ENCODE results near the gene COA1. TPM values are rescaled to one million over a fixed set of nuclear protein-coding genes. Genes with fewer than 3 reads are reported as not detected.
"Not testable (repeated sequence)": the region's sequence is repeated elsewhere in the genome, so short reads cannot be mapped to it uniquely, and the experiment has no call there.

COA1 gene
- 100 to 1,000 TPM; 104 to 144 TPM for total RNA-seq
- 115 TPM for polyA plus RNA-seq (2013, experiment 1 of 2)
- polyA plus RNA-seq (2013, experiment 2 of 2): 119 TPM
- long read RNA-seq, experiment 1, transcript COA1-201 (6 exons, 927 nt): major isoform, 24 of 72 reads
- long read RNA-seq, experiment 1, transcript COA1-203 (5 exons, 2,448 nt): minor isoform, 6 of 72 reads
- long read RNA-seq, experiment 1, partial matches to known transcripts: 18 of 72 reads
- long read RNA-seq, experiment 1, other reads (novel, unspliced or antisense): 20 of 72 reads
- long read RNA-seq, experiment 2, transcript COA1-201 (6 exons, 927 nt): major isoform, 26 of 78 reads
- long read RNA-seq, experiment 2, transcript COA1-210 (7 exons, 1,520 nt): minor isoform, 7 of 78 reads
- long read RNA-seq, experiment 2, partial matches to known transcripts: 21 of 78 reads
- long read RNA-seq, experiment 2, other reads (novel, unspliced or antisense): 21 of 78 reads
- long read RNA-seq, experiment 3, transcript COA1-201 (6 exons, 927 nt): major isoform, 36 of 89 reads
- long read RNA-seq, experiment 3, partial matches to known transcripts: 14 of 89 reads
- long read RNA-seq, experiment 3, other reads (novel, unspliced or antisense): 27 of 89 reads
- long read RNA-seq, experiment 4, transcript COA1-210 (7 exons, 1,520 nt): minor isoform, 10 of 276 reads
- long read RNA-seq, experiment 4, transcript COA1-201 (6 exons, 927 nt): major isoform, 136 of 276 reads
- long read RNA-seq, experiment 4, transcript COA1-202 (7 exons, 1,085 nt): minor isoform, 6 of 276 reads
- long read RNA-seq, experiment 4, partial matches to known transcripts: 39 of 276 reads
- long read RNA-seq, experiment 4, other reads (novel, unspliced or antisense): 81 of 276 reads

GRCh38 chr7:43729214-43729923, at the start of gene COA1:
COA1 (minus strand) TSS chr7:43729523; CDS start chr7:43648614, 80,909 bp downstream.
- WGBS, 2 experiments (ENCODE audit: insufficient coverage in 1 of 2, insufficient read length in 1 of 2): 0 to 1% methylated on average over 39 to 66 of the region's 66 CpGs
- no peaks in the 10 kb centered on the region for H3K9me3 Mint-ChIP-seq
- H3K27ac ChIP-seq (ENCODE audit: low read depth, low read length): peak within 1 kb of the TSS; percentile 66
- peaks cover 2% of the 10 kb centered on the region for H3K27me3 Mint-ChIP-seq (ENCODE audit: insufficient read depth)
- DNase-seq: peak; percentile 92
- H3K9me3 ChIP-seq (ENCODE audit: control insufficient read depth, low read length): no peaks in the 10 kb centered on the region
- peaks cover 16% of the 10 kb centered on the region for H3K36me3 Mint-ChIP-seq (ENCODE audit: low read depth)
- H3K4me1 Mint-ChIP-seq: peaks cover 13% of the 10 kb centered on the region
- H3K4me3 ChIP-seq (ENCODE audit: low read length): peak within 1 kb of the TSS; percentile 93
- H3K4me1 ChIP-seq (ENCODE audit: control insufficient read depth, insufficient read depth, low read length): no peaks in the 10 kb centered on the region
- H3K4me3 Mint-ChIP-seq: peak within 1 kb of the TSS; percentile 93
- H3K27me3 ChIP-seq (ENCODE audit: control insufficient read depth, insufficient read depth, low read length, poor library complexity, severe bottlenecking): no peaks in the 10 kb centered on the region
- H3K27ac Mint-ChIP-seq: peak within 1 kb of the TSS; percentile 95
- peak within 1 kb of the TSS; percentile 74 for H3K9ac ChIP-seq (ENCODE audit: extremely low read depth, low read length, poor library complexity, severe bottlenecking)
- peaks cover 5% of the 10 kb centered on the region for H3K36me3 ChIP-seq (ENCODE audit: control insufficient read depth, insufficient read depth, low read length)
- TF ChIP-seq CTCF (conservative IDR thresholded peaks at IDR 0.05): peak; percentile 29

GRCh38 chr7:43778293-43779044, 49.1 kb upstream of the COA1 start:
- H3K4me3 Mint-ChIP-seq; H3K27ac ChIP-seq (ENCODE audit: low read depth, low read length); H3K9me3 ChIP-seq (ENCODE audit: control insufficient read depth, low read length); H3K36me3 ChIP-seq (ENCODE audit: control insufficient read depth, insufficient read depth, low read length); H3K4me3 ChIP-seq (ENCODE audit: low read length); H3K4me1 ChIP-seq (ENCODE audit: control insufficient read depth, insufficient read depth, low read length); DNase-seq; H3K27ac Mint-ChIP-seq; H3K27me3 ChIP-seq (ENCODE audit: control insufficient read depth, insufficient read depth, low read length, poor library complexity, severe bottlenecking); H3K4me1 Mint-ChIP-seq; H3K9ac ChIP-seq (ENCODE audit: extremely low read depth, low read length, poor library complexity, severe bottlenecking); H3K27me3 Mint-ChIP-seq (ENCODE audit: insufficient read depth): not testable (repeated sequence)
- 96 to 100% methylated on average over 1 to 16 of the region's 18 CpGs for WGBS, 2 experiments (ENCODE audit: insufficient coverage in 1 of 2, insufficient read length in 1 of 2)
- peaks cover 31% of the 10 kb centered on the region for H3K36me3 Mint-ChIP-seq (ENCODE audit: low read depth)
- H3K9me3 Mint-ChIP-seq: peaks cover 41% of the 10 kb centered on the region

DNA sequence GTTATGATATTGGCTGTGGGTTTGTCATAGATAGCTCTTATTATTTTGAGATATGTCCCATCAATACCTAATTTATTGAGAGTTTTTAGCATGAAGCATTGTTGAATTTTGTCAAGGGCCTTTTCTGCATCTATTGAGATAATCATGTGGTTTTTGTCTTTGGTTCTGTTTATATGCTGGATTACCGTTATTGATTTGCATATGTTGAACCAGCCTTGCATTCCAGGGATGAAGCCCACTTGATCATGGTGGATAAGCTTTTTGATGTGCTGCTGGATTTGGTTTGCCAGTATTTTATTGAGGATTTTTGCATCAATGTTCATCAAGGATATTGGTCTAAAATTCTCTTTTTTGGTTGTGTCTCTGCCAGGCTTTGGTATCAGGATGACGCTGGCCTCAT, 45.9 kb upstream of the COA1 start:
- H3K4me3 Mint-ChIP-seq, H3K27ac Mint-ChIP-seq: not testable (repeated sequence)
- WGBS, 2 experiments (ENCODE audit: insufficient coverage in 1 of 2, insufficient read length in 1 of 2): 100% methylated on average over 1 of the region's 2 CpGs; no CpG with 5 or more reads in 1 of the 2 experiments

GRCh38 chr7:43773268-43773667, 43.9 kb upstream of the COA1 start:
- H3K4me1 ChIP-seq (ENCODE audit: control insufficient read depth, insufficient read depth, low read length); H3K36me3 ChIP-seq (ENCODE audit: control insufficient read depth, insufficient read depth, low read length); H3K9me3 ChIP-seq (ENCODE audit: control insufficient read depth, low read length); H3K4me3 ChIP-seq (ENCODE audit: low read length); H3K4me3 Mint-ChIP-seq; H3K27me3 Mint-ChIP-seq (ENCODE audit: insufficient read depth); DNase-seq; H3K27me3 ChIP-seq (ENCODE audit: control insufficient read depth, insufficient read depth, low read length, poor library complexity, severe bottlenecking); H3K9ac ChIP-seq (ENCODE audit: extremely low read depth, low read length, poor library complexity, severe bottlenecking); H3K27ac ChIP-seq (ENCODE audit: low read depth, low read length); H3K27ac Mint-ChIP-seq: not testable (repeated sequence)
- Mint-ChIP-seq H3K9me3 (peaks cover 27% of the 10 kb centered on the region), H3K36me3 (ENCODE audit: low read depth) (peaks cover 15% of the 10 kb centered on the region), H3K4me1 (peaks cover 27% of the 10 kb centered on the region)
- 92 to 97% methylated on average over 2 to 3 of the region's 6 CpGs for WGBS, 2 experiments (ENCODE audit: insufficient coverage in 1 of 2, insufficient read length in 1 of 2)

More for the DNA sequence above, 45.9 kb upstream of the COA1 start:
- not testable (repeated sequence) for H3K9me3 ChIP-seq (ENCODE audit: control insufficient read depth, low read length); H3K27me3 ChIP-seq (ENCODE audit: control insufficient read depth, insufficient read depth, low read length, poor library complexity, severe bottlenecking); H3K36me3 ChIP-seq (ENCODE audit: control insufficient read depth, insufficient read depth, low read length); DNase-seq; H3K9ac ChIP-seq (ENCODE audit: extremely low read depth, low read length, poor library complexity, severe bottlenecking); H3K27me3 Mint-ChIP-seq (ENCODE audit: insufficient read depth); H3K4me1 ChIP-seq (ENCODE audit: control insufficient read depth, insufficient read depth, low read length); H3K27ac ChIP-seq (ENCODE audit: low read depth, low read length); H3K4me3 ChIP-seq (ENCODE audit: low read length)
- peaks cover 29% of the 10 kb centered on the region for H3K36me3 Mint-ChIP-seq (ENCODE audit: low read depth)
- H3K4me1 Mint-ChIP-seq: peaks cover 14% of the 10 kb centered on the region
- H3K9me3 Mint-ChIP-seq: peaks cover 41% of the 10 kb centered on the region
